Measurements from ENCODE around the gene ULBP3.
A peak's percentile ranks its signal among the peaks of the same experiment; 100 is the strongest.
"Not testable (repeated sequence)": the region's sequence is repeated elsewhere in the genome, so short reads cannot be mapped to it uniquely, and the experiment has no call there.

Gene ULBP3

DNA sequence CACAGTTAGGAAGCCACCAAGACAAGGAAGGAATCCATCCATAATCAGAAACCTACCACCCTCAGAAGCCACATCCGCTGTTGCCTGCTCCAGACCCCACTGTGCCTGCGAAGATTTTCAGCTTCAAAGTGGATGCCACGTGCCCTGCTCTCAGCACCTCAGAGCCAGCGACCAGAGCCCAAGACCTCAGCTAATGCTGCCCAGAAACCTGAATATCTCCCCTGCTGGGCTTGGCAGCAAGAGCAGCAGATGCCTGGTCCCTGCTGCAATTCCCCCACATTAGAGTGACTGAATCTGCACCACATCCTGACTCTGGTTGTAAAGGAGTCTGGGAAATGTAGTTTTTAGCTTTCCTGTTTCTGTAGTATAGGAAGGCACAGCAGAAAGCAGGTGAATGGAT is 10.7 kb upstream of the ULBP3 start:
- no peak overlapping the region for H3K4me3 ChIP-seq (ENCODE audit: low read depth, low read length)
- TF ChIP-seq, protein P1, sequence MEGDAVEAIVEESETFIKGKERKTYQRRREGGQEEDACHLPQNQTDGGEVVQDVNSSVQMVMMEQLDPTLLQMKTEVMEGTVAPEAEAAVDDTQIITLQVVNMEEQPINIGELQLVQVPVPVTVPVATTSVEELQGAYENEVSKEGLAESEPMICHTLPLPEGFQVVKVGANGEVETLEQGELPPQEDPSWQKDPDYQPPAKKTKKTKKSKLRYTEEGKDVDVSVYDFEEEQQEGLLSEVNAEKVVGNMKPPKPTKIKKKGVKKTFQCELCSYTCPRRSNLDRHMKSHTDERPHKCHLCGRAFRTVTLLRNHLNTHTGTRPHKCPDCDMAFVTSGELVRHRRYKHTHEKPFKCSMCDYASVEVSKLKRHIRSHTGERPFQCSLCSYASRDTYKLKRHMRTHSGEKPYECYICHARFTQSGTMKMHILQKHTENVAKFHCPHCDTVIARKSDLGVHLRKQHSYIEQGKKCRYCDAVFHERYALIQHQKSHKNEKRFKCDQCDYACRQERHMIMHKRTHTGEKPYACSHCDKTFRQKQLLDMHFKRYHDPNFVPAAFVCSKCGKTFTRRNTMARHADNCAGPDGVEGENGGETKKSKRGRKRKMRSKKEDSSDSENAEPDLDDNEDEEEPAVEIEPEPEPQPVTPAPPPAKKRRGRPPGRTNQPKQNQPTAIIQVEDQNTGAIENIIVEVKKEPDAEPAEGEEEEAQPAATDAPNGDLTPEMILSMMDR (IDR thresholded peaks at IDR 0.05; ENCODE audit: control insufficient read depth, extremely low read depth, insufficient read depth): no peak
- DNase-seq (ENCODE audit: low read depth): no peak

DNA sequence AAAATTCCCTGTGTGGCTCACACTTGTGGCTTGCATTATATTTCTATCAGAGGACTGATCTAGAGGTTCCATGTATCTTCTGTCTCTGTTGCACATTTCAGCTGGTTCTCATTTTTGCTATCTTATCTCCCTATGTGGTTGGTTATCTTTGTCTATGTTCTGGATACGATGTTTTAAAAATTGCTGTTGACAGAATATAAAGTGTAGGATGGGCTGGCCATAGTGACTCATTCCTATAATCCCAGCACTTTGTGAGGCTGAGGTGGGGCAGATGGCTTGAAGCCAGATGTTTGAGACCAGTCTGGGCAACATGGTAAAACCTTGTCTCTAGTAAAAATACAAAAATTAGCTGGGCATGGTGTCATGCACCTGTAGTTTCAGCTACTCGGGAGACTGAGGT is 9.9 kb upstream of the ULBP3 start:
- DNase-seq (ENCODE audit: low read depth): no peak
- TF ChIP-seq, protein P1 (IDR thresholded peaks at IDR 0.05; ENCODE audit: control insufficient read depth, extremely low read depth, insufficient read depth): no peak
- H3K4me3 ChIP-seq (ENCODE audit: low read depth, low read length): no peak overlapping the region

DNA sequence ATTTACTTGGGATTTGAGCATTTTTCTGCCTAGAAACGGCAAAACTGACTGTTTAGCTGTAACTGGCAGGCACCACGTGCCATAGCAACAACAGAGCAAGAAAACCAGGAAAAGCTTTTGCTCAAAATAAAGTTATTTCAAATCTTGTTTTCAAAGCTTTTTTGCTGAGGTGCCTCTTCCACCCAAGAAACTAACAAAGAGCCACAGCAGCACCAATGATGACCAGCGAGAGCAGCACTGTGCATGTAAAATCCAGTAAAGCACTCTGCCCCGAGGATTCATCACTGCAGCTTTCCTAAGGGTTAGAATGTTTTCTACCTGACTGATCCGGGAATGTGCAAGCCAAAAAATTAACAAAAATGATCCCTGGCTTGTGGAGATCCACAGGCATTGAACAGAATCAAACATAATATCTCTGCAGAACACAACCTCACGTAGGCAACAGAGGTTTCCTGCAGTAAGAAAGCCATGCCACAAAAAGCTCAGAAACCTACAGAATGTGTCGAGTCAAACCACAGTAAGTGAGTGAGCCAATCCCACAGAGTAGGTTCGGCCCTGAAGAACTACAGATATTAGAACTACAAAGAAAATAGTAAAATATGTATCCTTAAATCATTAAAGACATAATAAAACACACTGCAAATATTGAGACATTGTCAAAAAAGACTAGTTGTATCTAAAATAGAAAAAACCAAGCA is 7.4 kb upstream of the ULBP3 start:
- no peak overlapping the region for H3K4me3 ChIP-seq (ENCODE audit: low read depth, low read length)
- DNase-seq (ENCODE audit: low read depth): no peak
- TF ChIP-seq, protein P1 (IDR thresholded peaks at IDR 0.05; ENCODE audit: control insufficient read depth, extremely low read depth, insufficient read depth): 0 out of 2 replicates have a peak, but pooled peaks have one; percentile 28

DNA sequence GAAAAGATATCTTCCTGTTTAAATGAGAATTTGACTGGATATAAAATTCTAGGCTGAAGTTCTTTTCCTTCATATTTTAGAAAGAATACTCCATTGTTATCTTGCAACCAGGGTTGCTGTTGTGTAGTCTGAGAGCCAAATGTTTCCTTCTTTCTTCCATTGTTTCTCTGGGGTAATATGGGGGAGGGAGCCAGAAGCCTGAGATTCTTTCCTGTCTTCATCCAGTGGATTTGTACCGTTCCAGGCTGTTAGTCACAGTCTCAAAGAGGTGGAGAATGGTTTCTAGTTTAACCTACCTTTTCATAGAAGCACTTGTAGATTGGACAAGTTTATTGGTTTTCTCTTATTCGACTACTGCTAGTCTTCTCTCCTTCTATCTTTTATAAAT is 6.1 kb upstream of the ULBP3 start:
- TF ChIP-seq, protein P1 (IDR thresholded peaks at IDR 0.05; ENCODE audit: control insufficient read depth, extremely low read depth, insufficient read depth): no peak
- H3K4me3 ChIP-seq (ENCODE audit: low read depth, low read length): no peak overlapping the region
- no peak for DNase-seq (ENCODE audit: low read depth)

DNA sequence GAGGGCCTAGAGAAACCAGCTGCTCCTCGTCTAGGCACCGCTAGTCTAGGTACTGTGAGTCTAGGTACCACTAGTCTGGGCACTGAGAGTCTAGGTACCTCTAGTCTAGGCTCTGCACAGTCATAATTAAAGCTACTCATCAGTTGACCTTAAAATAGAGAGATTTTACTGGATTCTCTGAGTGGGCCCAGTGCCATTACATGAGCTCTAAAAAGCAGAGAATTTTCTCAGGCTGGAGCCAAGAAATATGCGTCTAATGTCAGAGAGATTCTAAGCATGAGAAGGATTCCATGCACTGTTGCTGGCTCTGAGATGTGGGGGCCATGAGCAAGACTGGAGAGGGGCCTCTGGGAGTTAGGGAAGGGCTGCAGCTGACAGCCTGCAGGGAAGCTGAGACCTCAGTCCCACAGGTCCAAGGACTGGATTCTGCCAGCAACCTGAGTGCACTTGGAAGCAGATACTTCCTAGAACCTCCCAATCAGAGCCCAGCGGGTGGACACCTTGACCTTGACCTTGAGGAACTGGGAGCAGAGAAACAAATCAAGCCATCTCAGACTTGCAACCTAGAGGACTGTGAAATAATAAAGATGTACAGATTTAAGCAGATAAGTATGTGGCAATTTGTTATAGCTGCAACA is 5.6 kb upstream of the ULBP3 start:
- H3K4me3 ChIP-seq (ENCODE audit: low read depth, low read length); DNase-seq (ENCODE audit: low read depth): not testable (repeated sequence)

DNA sequence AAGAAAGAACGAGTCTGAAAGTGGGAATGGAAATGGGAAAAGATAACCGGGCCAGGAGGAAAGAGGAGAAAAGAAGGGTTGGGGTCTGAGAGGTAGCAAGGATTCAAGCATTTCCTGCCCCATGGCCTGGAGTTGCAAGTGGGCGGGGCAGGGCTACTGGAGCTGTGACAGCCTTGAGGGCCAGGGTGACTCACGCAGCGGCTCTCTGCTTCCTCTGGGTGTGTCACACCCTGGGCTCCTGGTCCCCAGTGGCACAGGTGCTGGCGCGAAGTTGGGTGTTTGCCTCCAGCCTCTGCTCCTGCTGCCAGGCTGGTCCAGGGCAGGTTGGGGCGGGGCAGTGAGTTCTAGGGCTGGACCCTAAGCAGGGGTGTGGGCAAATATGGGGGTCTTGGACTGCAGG is 3.3 kb upstream of the ULBP3 start:
- H3K4me3 ChIP-seq (ENCODE audit: low read depth, low read length): no peak overlapping the region
- TF ChIP-seq, protein P1 (IDR thresholded peaks at IDR 0.05; ENCODE audit: control insufficient read depth, extremely low read depth, insufficient read depth): no peak
- peak; percentile 34 for DNase-seq (ENCODE audit: low read depth)

DNA sequence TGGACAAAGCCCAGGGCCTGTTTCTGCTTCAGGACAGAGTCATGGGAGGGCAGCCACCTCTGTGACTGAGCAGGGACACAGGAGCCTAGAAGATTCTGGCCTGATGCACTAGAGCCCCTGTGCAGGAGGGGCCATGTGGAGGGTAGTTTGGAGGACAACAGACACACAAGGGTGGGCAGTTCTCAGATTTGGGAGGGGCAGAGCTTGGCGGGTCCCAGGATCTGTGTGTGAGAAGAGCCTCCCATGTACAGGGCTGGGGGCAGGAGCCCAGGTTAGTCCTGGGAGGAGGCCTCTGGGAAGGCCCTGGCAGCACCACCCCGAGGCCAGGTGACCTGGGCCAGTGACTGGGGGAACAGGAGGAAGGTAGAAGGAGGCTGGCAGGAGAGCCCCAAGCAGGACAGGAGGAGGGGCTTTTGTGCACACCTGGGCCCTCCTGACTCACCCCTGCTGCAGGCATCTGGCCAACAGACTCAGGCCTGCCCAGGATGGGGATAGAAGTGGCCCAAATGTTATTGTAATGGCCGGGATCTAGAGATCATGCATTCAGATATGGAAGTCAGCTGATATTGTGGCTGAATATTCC is 1.4 kb upstream of the ULBP3 start:
- no peak for DNase-seq (ENCODE audit: low read depth)

More for the DNA sequence above, 1.4 kb upstream of the ULBP3 start:
- TF ChIP-seq, protein P1 (IDR thresholded peaks at IDR 0.05; ENCODE audit: control insufficient read depth, extremely low read depth, insufficient read depth): no peak
- no peak overlapping the region for H3K4me3 ChIP-seq (ENCODE audit: low read depth, low read length)
